ENCODE results near the gene MT1HL1.
"Not testable (repeated sequence)": the region's sequence is repeated elsewhere in the genome, so short reads cannot be mapped to it uniquely, and the experiment has no call there.

MT1HL1 gene

GRCh38 chr1:237013608-237014007, 9.4 kb upstream of the MT1HL1 start:
- DNase-seq: no peak

GRCh38 chr1:237012788-237013383, 8.6 kb upstream of the MT1HL1 start:
- DNase-seq: no peak

GRCh38 chr1:237012361-237012760, 8.1 kb upstream of the MT1HL1 start:
- no peak for DNase-seq

- no peak for DNase-seq
Measured at GRCh38 chr1:237011432-237011831, 7.2 kb upstream of the MT1HL1 start.

GRCh38 chr1:237009611-237010010, 5.4 kb upstream of the MT1HL1 start:
- DNase-seq: no peak

- DNase-seq: no peak
Measured at GRCh38 chr1:237007147-237007881, 3.1 kb upstream of the MT1HL1 start.

- no peak for DNase-seq
Measured at GRCh38 chr1:237005674-237006073, 1.4 kb upstream of the MT1HL1 start.

- DNase-seq: no peak
Measured at GRCh38 chr1:237003516-237003915, 725 bp downstream of the MT1HL1 start.

- no peak for DNase-seq
Measured at GRCh38 chr1:237000191-237000590, 4.0 kb downstream of the MT1HL1 start.

GRCh38 chr1:236998546-236998945, 5.7 kb downstream of the MT1HL1 start:
- no peak for DNase-seq

GRCh38 chr1:236997882-236998281, 6.4 kb downstream of the MT1HL1 start:
- DNase-seq: no peak

- DNase-seq: no peak
Measured at GRCh38 chr1:236997361-236997760, 6.9 kb downstream of the MT1HL1 start.

- no peak for DNase-seq
Measured at GRCh38 chr1:236994450-236994849, 9.8 kb downstream of the MT1HL1 start.

- no peak for DNase-seq
Measured at GRCh38 chr1:236992449-236992848, 11.8 kb downstream of the MT1HL1 start.

GRCh38 chr1:236990052-236990445, 14.2 kb downstream of the MT1HL1 start:
- no peak for DNase-seq

- DNase-seq: no peak
Measured at GRCh38 chr1:236989290-236990051, 14.8 kb downstream of the MT1HL1 start.

GRCh38 chr1:236983818-236984217, 20.4 kb downstream of the MT1HL1 start:
- DNase-seq: no peak

- no peak for DNase-seq
Measured at GRCh38 chr1:236982380-236982779, 21.9 kb downstream of the MT1HL1 start.

GRCh38 chr1:236981431-236981830, 22.8 kb downstream of the MT1HL1 start:
- DNase-seq: not testable (repeated sequence)

- DNase-seq: no peak
Measured at GRCh38 chr1:236980673-236981072, 23.6 kb downstream of the MT1HL1 start.

- DNase-seq: no peak
Measured at GRCh38 chr1:236979149-236979900, 24.9 kb downstream of the MT1HL1 start.

- DNase-seq: no peak
Measured at GRCh38 chr1:236978740-236979139, 25.5 kb downstream of the MT1HL1 start.

GRCh38 chr1:236975461-236975860, 28.8 kb downstream of the MT1HL1 start:
- DNase-seq: no peak

All from CD4-positive, alpha-beta T cell treated with Interleukin-1 beta for 1 hour (primary cell).